GM23248 (cell line): ENCODE results near the gene GNG10.

Source experiments
- EZH2 ChIP-seq: fragments of 200-600 bp; sonication (generic); IDR thresholded peaks from 2 replicates; pipeline ENCODE4 v1.6.1; 2018; ENCODE audit warnings: antibody characterized with exemption, mild to moderate bottlenecking; ENCODE audit not compliant: insufficient read depth, poor library complexity, severe bottlenecking
- EZH2phosphoT487 ChIP-seq: fragments of 200-600 bp; sonication (generic); IDR thresholded peaks from 2 replicates; pipeline ENCODE4 v1.6.1; 2018; ENCODE audit warnings: antibody characterized with exemption, moderate library complexity, mild to moderate bottlenecking, low read depth; ENCODE audit not compliant: insufficient read depth

- TF ChIP-seq EZH2 = no peak
- no peak for TF ChIP-seq EZH2phosphoT487
These were observed 26.5 kb upstream of the GNG10 start for GRCh38 chr9:111634860-111635259.
